A549 (cell line): ENCODE data around the gene AWAT2. TPM values are rescaled to one million over a fixed set of nuclear protein-coding genes. Genes with fewer than 3 reads are reported as not detected.

Experiments used
- ATAC-seq, 2 experiments: fragments of 200-7000 bp in 1 of 2; fragments of >200 bp in 1 of 2; cut with Nextera tagmentation in 1 of 2; cut with Tn5 transposase in 1 of 2; 3 replicates each; pipeline versions ENCODE4 v1.8.0 to v1.9.1; 2018 to 2020; ENCODE audit warnings: mild to moderate bottlenecking in 1 of 2, moderate library complexity in 1 of 2
- CTCF ChIA-PET: fragments of 300-600 bp; sonication (Branson Sonifier 250); formaldehyde crosslinking; extraction: SDS; loops from one replicate; lab custom pipeline; 2021; ENCODE audit warnings: antibody characterized with exemption, inconsistent platforms; lab: Yijun Ruan, JAX
- POLR2A ChIA-PET: fragments of 350-600 bp; formaldehyde crosslinking; extraction: SDS; loops from one replicate; lab custom pipeline; 2021; ENCODE audit warnings: antibody characterized with exemption, inconsistent platforms; lab: Yijun Ruan, JAX
- DNase-seq, 2 experiments: peaks; one replicate each; pipeline versions ENCODE4 v3.0.0 to v3.0.0-alpha.2; 2011 to 2016; ENCODE audit warnings: low read depth in 1 of 2, low spot score in 1 of 2
- FAIRE-seq: peaks from 2 replicates; lab custom pipeline; 2011; peaks lifted over from hg19 to GRCh38; lab: Jason Lieb, UNC
- H3K27ac ChIP-seq, 2 experiments: fragments of >200 bp; sonication (Bioruptor Twin); formaldehyde crosslinking; 3 replicates each; pipeline ENCODE4 v1.5.1; 2016 to 2017
- H3K4me1 ChIP-seq: fragments of >200 bp; sonication (Bioruptor Twin); formaldehyde crosslinking; 3 replicates; pipeline ENCODE4 v1.6.1; 2016
- H3K4me2 ChIP-seq: fragments of >200 bp; sonication (Bioruptor Twin); formaldehyde crosslinking; 3 replicates; pipeline ENCODE4 v1.6.1; 2016
- H3K4me3 ChIP-seq: fragments of >200 bp; sonication (Bioruptor Twin); formaldehyde crosslinking; 3 replicates; pipeline ENCODE4 v1.5.1; 2016
- H3K9me3 ChIP-seq: fragments of >200 bp; sonication (Bioruptor Twin); formaldehyde crosslinking; 3 replicates; pipeline ENCODE4 v1.6.1; 2016
- CBX2 ChIP-seq: fragments of 200-600 bp; sonication (generic); IDR thresholded peaks from 2 replicates; pipeline ENCODE4 v1.6.1; 2016; ENCODE audit warnings: low read depth, mild to moderate bottlenecking, borderline replicate concordance
- EHF ChIP-seq: fragments of 250-450 bp; sonication (Bioruptor Pico); IDR thresholded peaks from 2 replicates; pipeline ENCODE4 v1.5.0; 2020; ENCODE audit warnings: mild to moderate bottlenecking
- EHMT2 ChIP-seq: fragments of 200-600 bp; sonication (generic); IDR thresholded peaks from 2 replicates; pipeline ENCODE4 v1.6.1; 2016; ENCODE audit warnings: antibody characterized with exemption, low read depth, mild to moderate bottlenecking, moderate library complexity
- FOXS1 ChIP-seq: fragments of 250-450 bp; sonication (Bioruptor Pico); IDR thresholded peaks from 2 replicates; pipeline ENCODE4 v1.5.0; 2020; ENCODE audit warnings: mild to moderate bottlenecking, moderate library complexity
- HDAC2 ChIP-seq: fragments of 200-600 bp; sonication (generic); IDR thresholded peaks from 2 replicates; pipeline ENCODE4 v1.6.1; 2016
- HEYL ChIP-seq: fragments of 250-450 bp; sonication (Bioruptor Pico); IDR thresholded peaks from 2 replicates; pipeline ENCODE4 v1.8.0; 2021; ENCODE audit warnings: mild to moderate bottlenecking, moderate library complexity
- HOXA7 ChIP-seq: fragments of 250-450 bp; sonication (Bioruptor Pico); IDR thresholded peaks from 2 replicates; pipeline ENCODE4 v1.5.0; 2020; ENCODE audit warnings: mild to moderate bottlenecking, moderate library complexity
- KDM1A ChIP-seq: fragments of 200-600 bp; sonication (generic); IDR thresholded peaks from 2 replicates; pipeline ENCODE4 v1.6.1; 2016; ENCODE audit warnings: low read depth, mild to moderate bottlenecking
- KDM5A ChIP-seq: fragments of 200-600 bp; sonication (generic); IDR thresholded peaks from 2 replicates; pipeline ENCODE4 v1.6.1; 2016; ENCODE audit warnings: antibody characterized with exemption, mild to moderate bottlenecking
- MAZ ChIP-seq: fragments of 150-350 bp; IDR thresholded peaks from 2 replicates; pipeline ENCODE4 v1.6.1; 2014; ENCODE audit warnings: antibody characterized with exemption, low read depth, low read length, borderline replicate concordance
- NFE2L2 ChIP-seq: fragments of 150-350 bp; conservative IDR thresholded peaks from 2 replicates; pipeline ENCODE4 v1.6.1; 2014; ENCODE audit warnings: low read length
- NPAS2 ChIP-seq: fragments of 250-450 bp; sonication (Bioruptor Pico); IDR thresholded peaks from 2 replicates; pipeline ENCODE4 v1.8.0; 2022; ENCODE audit warnings: mild to moderate bottlenecking, moderate library complexity, borderline replicate concordance
- PHF8 ChIP-seq: fragments of 200-600 bp; sonication (generic); IDR thresholded peaks from 2 replicates; pipeline ENCODE4 v1.6.1; 2016; ENCODE audit warnings: low read depth, mild to moderate bottlenecking, antibody characterized with exemption, moderate library complexity, borderline replicate concordance
- POLR2AphosphoS2 ChIP-seq: conservative IDR thresholded peaks from 2 replicates; pipeline ENCODE4 v1.6.1; 2012; ENCODE audit warnings: low read length, improper control_type of control experiment, inconsistent platforms
- RARB ChIP-seq: fragments of 250-450 bp; sonication (Bioruptor Pico); IDR thresholded peaks from 2 replicates; pipeline ENCODE4 v1.8.0; 2021; ENCODE audit warnings: mild to moderate bottlenecking, moderate library complexity
- RNF2 ChIP-seq: fragments of 200-600 bp; sonication (generic); IDR thresholded peaks from 2 replicates; pipeline ENCODE4 v1.6.1; 2016; ENCODE audit warnings: low read depth, mild to moderate bottlenecking, antibody characterized with exemption, moderate library complexity, borderline replicate concordance
- SMC3 ChIP-seq: fragments of >200 bp; sonication (Bioruptor Twin); formaldehyde crosslinking; IDR thresholded peaks from 3 replicates; pipeline ENCODE4 v1.6.1; 2018; ENCODE audit warnings: inconsistent platforms
- SREBF2 ChIP-seq: fragments of 450-650 bp; IDR thresholded peaks from 2 replicates; pipeline ENCODE4 v1.6.1; 2014; ENCODE audit warnings: mild to moderate bottlenecking, moderate library complexity
- TFCP2L1 ChIP-seq: fragments of 250-450 bp; sonication (Bioruptor Pico); IDR thresholded peaks from 2 replicates; pipeline ENCODE4 v1.5.0; 2021; ENCODE audit warnings: mild to moderate bottlenecking
- TP53 ChIP-seq: fragments of 250-450 bp; sonication (Bioruptor Pico); IDR thresholded peaks from 2 replicates; pipeline ENCODE4 v1.5.0; 2021; ENCODE audit warnings: mild to moderate bottlenecking, moderate library complexity
- ZC3H11A ChIP-seq: fragments of 450-650 bp; IDR thresholded peaks from 2 replicates; pipeline ENCODE4 v1.6.1; 2014; ENCODE audit warnings: antibody characterized with exemption, mild to moderate bottlenecking
- ZFP36 ChIP-seq: fragments of 450-650 bp; IDR thresholded peaks from 2 replicates; pipeline ENCODE4 v1.6.1; 2014; ENCODE audit warnings: borderline replicate concordance; ENCODE audit not compliant: partially characterized antibody
- ZNF302 ChIP-seq: fragments of 250-450 bp; sonication (Bioruptor Pico); IDR thresholded peaks from 2 replicates; pipeline ENCODE4 v1.9.0; 2021; ENCODE audit warnings: inconsistent platforms, mild to moderate bottlenecking, moderate library complexity
- ZSCAN20 ChIP-seq: fragments of 250-450 bp; sonication (Bioruptor Pico); IDR thresholded peaks from 2 replicates; pipeline ENCODE4 v1.8.0; 2022; ENCODE audit warnings: mild to moderate bottlenecking, moderate library complexity
- WGBS: methylation state at CpG from one replicate; pipeline ENCODE4 v1.1.6; 2017; ENCODE audit errors: missing lambda C conversion rate; 5-methylcytosine and 5-hydroxymethylcytosine counted together
- polyA plus RNA-seq, 4 experiments: library from polyadenylated mRNA; depleted of rRNA in 3 of 4; stranded (reverse); fragments of >200 nt; fragmentation: RNase III in 1 of 4; extraction: RNeasy Plus Mini Kit Qiagen cat#74134 plus additional on column Dnase treatment in 1 of 4; gene quantifications; 2 replicates in 3 of 4; 3 replicates in 1 of 4; pipeline ENCODE4 v1.2.3, GENCODE V29; 2011 to 2017
- TF ChIP-seq, protein P1 (sequence below): fragments of 250-450 bp; sonication (Bioruptor Pico); IDR thresholded peaks from 2 replicates; pipeline ENCODE4 v1.5.0; 2021; ENCODE audit warnings: mild to moderate bottlenecking, moderate library complexity, borderline replicate concordance
- TF ChIP-seq, protein P2 (sequence below): fragments of 450-650 bp; IDR thresholded peaks from 2 replicates; pipeline ENCODE4 v1.6.1; 2014; ENCODE audit warnings: antibody characterized with exemption
- TF ChIP-seq, protein P3 (sequence below): fragments of >200 bp; sonication (Bioruptor Twin); formaldehyde crosslinking; IDR thresholded peaks from 3 replicates; pipeline ENCODE4 v1.6.1; 2016
- TF ChIP-seq, protein P4 (sequence below): IDR thresholded peaks from 2 replicates; pipeline ENCODE4 v1.6.1; 2012
- TF ChIP-seq, protein P5 (sequence below): fragments of >200 bp; sonication (Bioruptor Twin); formaldehyde crosslinking; IDR thresholded peaks from 3 replicates; pipeline ENCODE4 v1.5.1; 2016

AWAT2 gene
- polyA plus RNA-seq, 2 of the 4 experiments (the other 2 are of a cell fraction), result not detected

DNA sequence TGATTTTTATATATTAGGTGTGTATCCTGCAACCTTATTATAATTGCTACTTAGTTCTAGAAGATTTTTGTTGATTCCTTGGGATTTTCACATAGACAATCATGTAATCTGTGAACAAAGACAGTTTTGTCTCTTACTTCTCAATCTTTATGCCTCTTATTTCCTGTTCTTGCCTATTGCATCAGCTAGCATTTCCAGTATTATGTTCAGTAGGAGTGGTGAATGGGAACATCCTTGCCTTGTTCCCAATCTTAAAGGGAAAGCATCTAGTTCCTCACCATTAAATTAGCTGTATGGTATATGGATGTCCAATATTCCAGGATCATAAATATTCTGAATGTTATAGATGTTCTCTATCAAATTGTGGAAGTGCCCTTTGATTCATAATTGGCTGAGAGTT lies 41.8 kb downstream of the AWAT2 start:
- Histone ChIP-seq H3K27ac (no peak overlapping the region), H3K9me3 (no peaks in the 10 kb centered on the region), H3K4me1 (no peaks in the 10 kb centered on the region), H3K4me2 (no peak overlapping the region), H3K4me3 (no peak overlapping the region)
- ATAC-seq (no peak), DNase-seq (no peak), FAIRE-seq (peak; percentile 88)
- TF ChIP-seq ZFP36, result no peak
- no peak for TF ChIP-seq HEYL (CRISPR knock-in tag)
- no peak for TF ChIP-seq CBX2
- TF ChIP-seq, protein P1, sequence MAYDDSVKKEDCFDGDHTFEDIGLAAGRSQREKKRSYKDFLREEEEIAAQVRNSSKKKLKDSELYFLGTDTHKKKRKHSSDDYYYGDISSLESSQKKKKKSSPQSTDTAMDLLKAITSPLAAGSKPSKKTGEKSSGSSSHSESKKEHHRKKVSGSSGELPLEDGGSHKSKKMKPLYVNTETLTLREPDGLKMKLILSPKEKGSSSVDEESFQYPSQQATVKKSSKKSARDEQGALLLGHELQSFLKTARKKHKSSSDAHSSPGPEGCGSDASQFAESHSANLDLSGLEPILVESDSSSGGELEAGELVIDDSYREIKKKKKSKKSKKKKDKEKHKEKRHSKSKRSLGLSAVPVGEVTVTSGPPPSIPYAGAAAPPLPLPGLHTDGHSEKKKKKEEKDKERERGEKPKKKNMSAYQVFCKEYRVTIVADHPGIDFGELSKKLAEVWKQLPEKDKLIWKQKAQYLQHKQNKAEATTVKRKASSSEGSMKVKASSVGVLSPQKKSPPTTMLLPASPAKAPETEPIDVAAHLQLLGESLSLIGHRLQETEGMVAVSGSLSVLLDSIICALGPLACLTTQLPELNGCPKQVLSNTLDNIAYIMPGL (CRISPR knock-in tag), result no peak
- TF ChIP-seq EHF (CRISPR knock-in tag), result no peak
- no peak for TF ChIP-seq PHF8
- no peak for TF ChIP-seq TP53 (CRISPR knock-in tag)
- TF ChIP-seq, protein P2, sequence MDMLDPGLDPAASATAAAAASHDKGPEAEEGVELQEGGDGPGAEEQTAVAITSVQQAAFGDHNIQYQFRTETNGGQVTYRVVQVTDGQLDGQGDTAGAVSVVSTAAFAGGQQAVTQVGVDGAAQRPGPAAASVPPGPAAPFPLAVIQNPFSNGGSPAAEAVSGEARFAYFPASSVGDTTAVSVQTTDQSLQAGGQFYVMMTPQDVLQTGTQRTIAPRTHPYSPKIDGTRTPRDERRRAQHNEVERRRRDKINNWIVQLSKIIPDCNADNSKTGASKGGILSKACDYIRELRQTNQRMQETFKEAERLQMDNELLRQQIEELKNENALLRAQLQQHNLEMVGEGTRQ, result no peak
- TF ChIP-seq, protein P3, sequence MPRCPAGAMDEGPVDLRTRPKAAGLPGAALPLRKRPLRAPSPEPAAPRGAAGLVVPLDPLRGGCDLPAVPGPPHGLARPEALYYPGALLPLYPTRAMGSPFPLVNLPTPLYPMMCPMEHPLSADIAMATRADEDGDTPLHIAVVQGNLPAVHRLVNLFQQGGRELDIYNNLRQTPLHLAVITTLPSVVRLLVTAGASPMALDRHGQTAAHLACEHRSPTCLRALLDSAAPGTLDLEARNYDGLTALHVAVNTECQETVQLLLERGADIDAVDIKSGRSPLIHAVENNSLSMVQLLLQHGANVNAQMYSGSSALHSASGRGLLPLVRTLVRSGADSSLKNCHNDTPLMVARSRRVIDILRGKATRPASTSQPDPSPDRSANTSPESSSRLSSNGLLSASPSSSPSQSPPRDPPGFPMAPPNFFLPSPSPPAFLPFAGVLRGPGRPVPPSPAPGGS, result no peak
- no peak for TF ChIP-seq POLR2AphosphoS2
- TF ChIP-seq HDAC2, result no peak
- TF ChIP-seq ZC3H11A, result no peak
- TF ChIP-seq NPAS2, result no peak
- no peak for TF ChIP-seq KDM1A
- no peak for TF ChIP-seq SREBF2
- TF ChIP-seq KDM5A, result no peak
- TF ChIP-seq HOXA7, result no peak
- no peak for TF ChIP-seq FOXS1
- ChIA-PET CTCF (no interaction called here), POLR2A (no interaction called here)

DNA sequence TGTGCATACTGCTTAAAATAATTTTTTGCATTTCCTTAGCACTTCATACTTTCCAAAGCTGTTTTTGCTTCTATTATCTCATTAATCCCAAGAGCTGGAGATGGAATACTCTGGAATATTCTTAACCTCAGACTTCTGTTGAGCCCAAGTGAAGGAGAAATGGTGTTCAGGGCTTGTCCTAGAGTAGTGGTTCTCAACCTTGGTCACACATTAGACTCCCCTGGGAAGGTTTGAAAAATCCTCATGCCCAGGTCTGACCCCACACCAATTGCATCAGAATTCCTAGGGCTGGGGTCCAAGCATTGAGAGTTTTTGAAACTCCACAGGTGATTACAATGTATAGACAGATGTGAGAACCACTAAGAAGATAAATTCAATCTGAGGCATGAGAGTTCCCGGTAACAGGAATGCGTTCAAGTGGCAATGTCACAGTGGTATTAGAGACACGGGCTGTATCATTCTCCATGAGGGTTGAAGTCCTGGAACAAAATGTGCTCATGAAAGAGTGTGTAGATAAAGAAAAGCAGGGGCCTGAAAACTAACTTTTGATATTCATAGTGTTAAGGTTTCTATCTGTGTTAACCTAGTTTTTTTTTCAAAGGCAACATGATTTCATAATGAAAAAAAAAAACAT lies 47.9 kb downstream of the AWAT2 start:
- ATAC-seq (no peak), DNase-seq (no peak), FAIRE-seq (no peak)
- Histone ChIP-seq H3K9me3 (no peaks in the 10 kb centered on the region), H3K4me1 (no peaks in the 10 kb centered on the region), H3K27ac (no peak overlapping the region), H3K4me2 (no peak overlapping the region), H3K4me3 (no peak overlapping the region)
- CTCF ChIA-PET, result no interaction called here
- POLR2A ChIA-PET, result no interaction called here
- WGBS, result 37% methylated on average over 3 of the region's 3 CpGs
- TF ChIP-seq EHMT2, result no peak
- no peak for TF ChIP-seq POLR2AphosphoS2
- no peak for TF ChIP-seq RARB (CRISPR knock-in tag)
- TF ChIP-seq MAZ, result no peak
- TF ChIP-seq TFCP2L1 (CRISPR knock-in tag), result no peak
- TF ChIP-seq, protein P4, sequence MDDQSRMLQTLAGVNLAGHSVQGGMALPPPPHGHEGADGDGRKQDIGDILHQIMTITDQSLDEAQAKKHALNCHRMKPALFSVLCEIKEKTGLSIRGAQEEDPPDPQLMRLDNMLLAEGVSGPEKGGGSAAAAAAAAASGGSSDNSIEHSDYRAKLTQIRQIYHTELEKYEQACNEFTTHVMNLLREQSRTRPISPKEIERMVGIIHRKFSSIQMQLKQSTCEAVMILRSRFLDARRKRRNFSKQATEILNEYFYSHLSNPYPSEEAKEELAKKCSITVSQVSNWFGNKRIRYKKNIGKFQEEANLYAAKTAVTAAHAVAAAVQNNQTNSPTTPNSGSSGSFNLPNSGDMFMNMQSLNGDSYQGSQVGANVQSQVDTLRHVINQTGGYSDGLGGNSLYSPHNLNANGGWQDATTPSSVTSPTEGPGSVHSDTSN, result no peak
- no peak for TF ChIP-seq CBX2
- no peak for TF ChIP-seq SMC3
- TF ChIP-seq RNF2, result no peak
- TF ChIP-seq ZNF302 (CRISPR knock-in tag), result no peak
- TF ChIP-seq ZSCAN20, result no peak
- TF ChIP-seq, protein P3, result no peak
- no peak for TF ChIP-seq NFE2L2
- TF ChIP-seq, protein P5, sequence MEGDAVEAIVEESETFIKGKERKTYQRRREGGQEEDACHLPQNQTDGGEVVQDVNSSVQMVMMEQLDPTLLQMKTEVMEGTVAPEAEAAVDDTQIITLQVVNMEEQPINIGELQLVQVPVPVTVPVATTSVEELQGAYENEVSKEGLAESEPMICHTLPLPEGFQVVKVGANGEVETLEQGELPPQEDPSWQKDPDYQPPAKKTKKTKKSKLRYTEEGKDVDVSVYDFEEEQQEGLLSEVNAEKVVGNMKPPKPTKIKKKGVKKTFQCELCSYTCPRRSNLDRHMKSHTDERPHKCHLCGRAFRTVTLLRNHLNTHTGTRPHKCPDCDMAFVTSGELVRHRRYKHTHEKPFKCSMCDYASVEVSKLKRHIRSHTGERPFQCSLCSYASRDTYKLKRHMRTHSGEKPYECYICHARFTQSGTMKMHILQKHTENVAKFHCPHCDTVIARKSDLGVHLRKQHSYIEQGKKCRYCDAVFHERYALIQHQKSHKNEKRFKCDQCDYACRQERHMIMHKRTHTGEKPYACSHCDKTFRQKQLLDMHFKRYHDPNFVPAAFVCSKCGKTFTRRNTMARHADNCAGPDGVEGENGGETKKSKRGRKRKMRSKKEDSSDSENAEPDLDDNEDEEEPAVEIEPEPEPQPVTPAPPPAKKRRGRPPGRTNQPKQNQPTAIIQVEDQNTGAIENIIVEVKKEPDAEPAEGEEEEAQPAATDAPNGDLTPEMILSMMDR, result no peak
- no peak for TF ChIP-seq ZFP36
